ENCODE data around the gene CYP4Z1.
"Not testable (repeated sequence)": the region's sequence is repeated elsewhere in the genome, so short reads cannot be mapped to it uniquely, and the experiment has no call there.

DNA sequence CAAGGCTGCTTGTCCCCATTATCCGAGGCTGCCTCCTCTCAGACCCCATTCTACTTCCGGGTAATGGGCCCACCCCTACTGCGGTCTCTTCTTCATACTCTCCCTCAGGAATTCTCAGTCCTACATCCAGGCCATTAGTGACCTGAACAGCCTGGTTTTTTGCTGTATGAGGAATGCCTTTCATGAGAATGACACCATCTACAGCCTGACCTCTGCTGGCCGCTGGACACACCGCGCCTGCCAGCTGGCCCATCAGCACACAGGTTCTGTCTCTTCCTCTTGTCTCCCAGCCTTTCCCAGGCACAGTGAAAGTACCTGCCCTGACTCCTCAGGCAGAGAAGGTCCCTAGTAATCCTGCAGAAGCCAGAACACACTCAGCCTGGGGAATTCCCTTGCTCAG is 76.6 kb downstream of the CYP4Z1 start:
- not testable (repeated sequence) for TF ChIP-seq POLR2AphosphoS5 (IDR thresholded peaks at IDR 0.05; ENCODE audit: borderline replicate concordance, low read depth, low read length); EZH2 (IDR thresholded peaks at IDR 0.05); FOXP2 (optimal IDR thresholded peaks at IDR 0.05; ENCODE audit: control extremely low read depth, extremely low read length, insufficient read depth)

Data from SK-N-MC (cell line).